ENCODE data around the gene SHC4. TPM values are rescaled to one million over a fixed set of nuclear protein-coding genes. Genes with fewer than 3 reads are reported as not detected.

Gene SHC4
- total and polyA plus RNA-seq, 9 of the 15 experiments (the other 6 are each of a cell fraction or from before 2014, with no cell fraction given) = 0.43 to 1.2 (median 0.67) TPM

DNA sequence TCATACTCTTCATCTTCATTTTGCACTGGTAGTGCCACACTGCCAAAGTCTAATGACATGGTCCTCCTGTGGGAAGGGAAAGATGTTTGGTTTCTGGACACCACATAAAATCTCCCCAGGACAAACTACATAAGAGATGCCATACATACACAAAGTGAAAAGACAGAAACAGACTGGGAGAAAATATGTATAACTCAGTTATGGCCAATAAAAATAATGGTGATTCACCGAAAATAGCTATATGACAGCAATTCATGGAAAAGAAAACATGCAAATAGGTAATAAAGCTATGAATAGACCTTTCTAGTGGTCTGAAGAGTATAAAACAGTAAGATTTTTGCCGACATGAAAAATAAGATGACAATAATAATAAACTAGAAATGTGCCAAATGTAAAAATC, 158.1 kb downstream of the SHC4 start:
- WGBS (ENCODE audit: insufficient coverage, low coverage, missing lambda C conversion rate) = 92% methylated on average over 2 of the region's 2 CpGs
- FAIRE-seq (no peak), DNase-seq (ENCODE audit: extremely low read depth in 1 of 4, low spot score in 3 of 4) (no peak), ATAC-seq (no peak)
- Histone ChIP-seq H3K9ac (ENCODE audit: insufficient read depth in 1 of 2, low read depth in 2 of 2, low read length in 2 of 2) (no peak overlapping the region), H3K27me3 (ENCODE audit: control insufficient read depth in 2 of 2, insufficient read depth in 2 of 2, low read length in 2 of 2) (no peaks in the 10 kb centered on the region), H3K79me2 (ENCODE audit: control insufficient read depth, insufficient read depth, low read length) (peaks cover 93% of the 10 kb centered on the region), H3K4me3 (no peak overlapping the region), H3K4me1 (replicated peaks in 1 of 2; ENCODE audit: control insufficient read depth in 2 of 2, insufficient read depth in 2 of 2, low read length in 2 of 2) (peaks cover 5 to 7% of the 10 kb centered on the region in 2 experiments; a peak in 4 of 5 replicates), H3K27ac (ENCODE audit: extremely low read depth, low read depth, low read length) (no peak overlapping the region), H3K4me2 (ENCODE audit: insufficient read depth, low read length) (no peak overlapping the region), H3K36me3 (ENCODE audit: control insufficient read depth, insufficient read depth, low read length) (peaks cover 40% of the 10 kb centered on the region), H2AFZ (ENCODE audit: low read depth, low read length) (no peak overlapping the region), H3K9me1 (ENCODE audit: control insufficient read depth, insufficient read depth, low read length) (no peaks in the 10 kb centered on the region), H3K9me3 (replicated peaks; ENCODE audit: control insufficient read depth, insufficient read depth, low read depth, low read length) (no peaks in the 10 kb centered on the region), H4K20me1 (replicated peaks; ENCODE audit: control insufficient read depth, insufficient read depth, low read length) (no peaks in the 10 kb centered on the region)
- in situ Hi-C loops (cut with MboI) (loop anchor here (25.0 kb wide), 1 partner anchor 443 kb away; no protein-coding TSS in a partner anchor), intact Hi-C loops (cut with micrococcal nuclease) (loop anchor here (10.0 kb wide), 1 partner anchor 301 kb away; no protein-coding TSS in a partner anchor)
- POLR2A ChIA-PET = interaction anchor here (0.6 kb wide), 1 partner anchor 245 kb away, joined by 3 read pairs; no protein-coding TSS in a partner anchor
- CTCF ChIA-PET (ENCODE audit: low intra/inter-chr PET ratio) = no interaction called here
- TF ChIP-seq SREBF2 (CRISPR knock-in tag; IDR thresholded peaks at IDR 0.05) (no peak), XRCC3 (IDR thresholded peaks at IDR 0.05) (no peak), ZNF408 (CRISPR knock-in tag; IDR thresholded peaks at IDR 0.05; ENCODE audit: low read depth) (no peak), MCM7 (IDR thresholded peaks at IDR 0.05) (no peak), NFRKB (IDR thresholded peaks at IDR 0.05; ENCODE audit: low read depth) (no peak), PCBP1 (IDR thresholded peaks at IDR 0.05; ENCODE audit: low read depth, low read length, poor library complexity, severe bottlenecking) (no peak), KDM4B (IDR thresholded peaks at IDR 0.05; ENCODE audit: borderline replicate concordance in 2 of 2, low read depth in 1 of 2) (no peak), RBBP5 (IDR thresholded peaks at IDR 0.05; ENCODE audit: borderline replicate concordance, insufficient read depth, low read length, poor library complexity, severe bottlenecking) (no peak), NELFE (IDR thresholded peaks at IDR 0.05; ENCODE audit: insufficient read depth, insufficient read length) (no peak), SNRNP70 (optimal IDR thresholded peaks at IDR 0.05; ENCODE audit: low read depth, low read length) (no peak), CSDE1 (IDR thresholded peaks at IDR 0.05) (no peak), PPARD (CRISPR knock-in tag; IDR thresholded peaks at IDR 0.05) (no peak), MEF2D (tag; conservative IDR thresholded peaks at IDR 0.05; ENCODE audit: low read depth) (no peak), ZNF778 (CRISPR knock-in tag; IDR thresholded peaks at IDR 0.05) (no peak), IRF2 (CRISPR knock-in tag; IDR thresholded peaks at IDR 0.05) (no peak)
- TF ChIP-seq, protein P1, sequence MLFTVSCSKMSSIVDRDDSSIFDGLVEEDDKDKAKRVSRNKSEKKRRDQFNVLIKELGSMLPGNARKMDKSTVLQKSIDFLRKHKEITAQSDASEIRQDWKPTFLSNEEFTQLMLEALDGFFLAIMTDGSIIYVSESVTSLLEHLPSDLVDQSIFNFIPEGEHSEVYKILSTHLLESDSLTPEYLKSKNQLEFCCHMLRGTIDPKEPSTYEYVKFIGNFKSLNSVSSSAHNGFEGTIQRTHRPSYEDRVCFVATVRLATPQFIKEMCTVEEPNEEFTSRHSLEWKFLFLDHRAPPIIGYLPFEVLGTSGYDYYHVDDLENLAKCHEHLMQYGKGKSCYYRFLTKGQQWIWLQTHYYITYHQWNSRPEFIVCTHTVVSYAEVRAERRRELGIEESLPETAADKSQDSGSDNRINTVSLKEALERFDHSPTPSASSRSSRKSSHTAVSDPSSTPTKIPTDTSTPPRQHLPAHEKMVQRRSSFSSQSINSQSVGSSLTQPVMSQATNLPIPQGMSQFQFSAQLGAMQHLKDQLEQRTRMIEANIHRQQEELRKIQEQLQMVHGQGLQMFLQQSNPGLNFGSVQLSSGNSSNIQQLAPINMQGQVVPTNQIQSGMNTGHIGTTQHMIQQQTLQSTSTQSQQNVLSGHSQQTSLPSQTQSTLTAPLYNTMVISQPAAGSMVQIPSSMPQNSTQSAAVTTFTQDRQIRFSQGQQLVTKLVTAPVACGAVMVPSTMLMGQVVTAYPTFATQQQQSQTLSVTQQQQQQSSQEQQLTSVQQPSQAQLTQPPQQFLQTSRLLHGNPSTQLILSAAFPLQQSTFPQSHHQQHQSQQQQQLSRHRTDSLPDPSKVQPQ (CRISPR knock-in tag; IDR thresholded peaks at IDR 0.05; ENCODE audit: borderline replicate concordance) = no peak
- TF ChIP-seq, protein P2, sequence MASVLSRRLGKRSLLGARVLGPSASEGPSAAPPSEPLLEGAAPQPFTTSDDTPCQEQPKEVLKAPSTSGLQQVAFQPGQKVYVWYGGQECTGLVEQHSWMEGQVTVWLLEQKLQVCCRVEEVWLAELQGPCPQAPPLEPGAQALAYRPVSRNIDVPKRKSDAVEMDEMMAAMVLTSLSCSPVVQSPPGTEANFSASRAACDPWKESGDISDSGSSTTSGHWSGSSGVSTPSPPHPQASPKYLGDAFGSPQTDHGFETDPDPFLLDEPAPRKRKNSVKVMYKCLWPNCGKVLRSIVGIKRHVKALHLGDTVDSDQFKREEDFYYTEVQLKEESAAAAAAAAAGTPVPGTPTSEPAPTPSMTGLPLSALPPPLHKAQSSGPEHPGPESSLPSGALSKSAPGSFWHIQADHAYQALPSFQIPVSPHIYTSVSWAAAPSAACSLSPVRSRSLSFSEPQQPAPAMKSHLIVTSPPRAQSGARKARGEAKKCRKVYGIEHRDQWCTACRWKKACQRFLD (CRISPR knock-in tag; IDR thresholded peaks at IDR 0.05) = no peak
- BruUV-seq (replicated peaks) = no TSS peak

All from K562 (cell line).